Smooth muscle cell (in vitro differentiated cells): ENCODE results near the gene CSRNP2. TPM values are rescaled to one million over a fixed set of nuclear protein-coding genes. Genes with fewer than 3 reads are reported as not detected.

Experiments used
- DNase-seq: peaks from one replicate; lab custom pipeline; 2025; ENCODE audit not compliant: unreplicated experiment; lab: John Stamatoyannopoulos, UW
- H2AFZ ChIP-seq: fragments of 200-600 bp; sonication (generic); 2 replicates; pipeline ENCODE4 v1.6.0; 2016; ENCODE audit warnings: antibody characterized with exemption, low read depth, mild to moderate bottlenecking
- H3F3A ChIP-seq: fragments of 200-600 bp; sonication (generic); 2 replicates; pipeline ENCODE4 v1.6.0; 2017; ENCODE audit warnings: antibody characterized with exemption, low read depth
- H3K27ac ChIP-seq: fragments of 200-600 bp; sonication (generic); 2 replicates; pipeline ENCODE4 v1.5.1; 2016; ENCODE audit warnings: low read depth, mild to moderate bottlenecking
- H3K27me3 ChIP-seq: fragments of 200-600 bp; sonication (generic); 2 replicates; pipeline ENCODE4 v1.6.1; 2016; ENCODE audit warnings: low read depth, mild to moderate bottlenecking
- H3K36me3 ChIP-seq: fragments of 200-600 bp; sonication (generic); 2 replicates; pipeline ENCODE4 v1.5.1; 2016; ENCODE audit warnings: low read depth
- H3K4me1 ChIP-seq: fragments of 200-600 bp; sonication (generic); 2 replicates; pipeline ENCODE4 v1.5.1; 2016; ENCODE audit warnings: low read depth
- H3K4me2 ChIP-seq: fragments of 200-600 bp; sonication (generic); 2 replicates; pipeline ENCODE4 v1.6.0; 2016; ENCODE audit warnings: mild to moderate bottlenecking
- H3K4me3 ChIP-seq: fragments of 200-600 bp; sonication (generic); 2 replicates; pipeline ENCODE4 v1.5.1; 2016; ENCODE audit warnings: mild to moderate bottlenecking
- H3K79me2 ChIP-seq: fragments of 200-600 bp; sonication (generic); 2 replicates; pipeline ENCODE4 v1.6.0; 2016; ENCODE audit warnings: low read depth, mild to moderate bottlenecking
- H3K9ac ChIP-seq: fragments of 200-600 bp; sonication (generic); 2 replicates; pipeline ENCODE4 v1.6.0; 2016; ENCODE audit warnings: low read depth
- H3K9me3 ChIP-seq: fragments of 200-600 bp; sonication (generic); replicated peaks from 2 replicates; pipeline ENCODE4 v1.5.1; 2016; ENCODE audit warnings: low read depth
- H4K20me1 ChIP-seq: fragments of 200-600 bp; sonication (generic); 2 replicates; pipeline ENCODE4 v1.6.0; 2016; ENCODE audit warnings: low read depth
- WGBS: methylation state at CpG from one replicate; pipeline ENCODE4 v1.1.7; 2016; ENCODE audit warnings: low lambda C conversion rate; 5-methylcytosine and 5-hydroxymethylcytosine counted together
- polyA plus RNA-seq: library from polyadenylated mRNA; unstranded; fragments of >200 nt; fragmentation: Nextera tagmentation; extraction: Ambion mirVana; gene quantifications from 2 replicates; pipeline ENCODE4 v1.2.1, GENCODE V29; 2016
- total RNA-seq: library from RNA; depleted of rRNA; stranded (reverse); fragments of >200 nt; gene quantifications from 2 replicates; pipeline ENCODE4 v1.2.3, GENCODE V29; 2014
- TF ChIP-seq, protein P1 (sequence below): fragments of 200-600 bp; sonication (generic); IDR thresholded peaks from 2 replicates; pipeline ENCODE4 v1.5.1; 2017; ENCODE audit warnings: borderline replicate concordance, mild to moderate bottlenecking, antibody characterized with exemption; ENCODE audit not compliant: insufficient read depth, poor library complexity, severe bottlenecking

The CSRNP2 gene
- total and polyA plus RNA-seq, 2 experiments from 2014 or later = 26.3 to 33.8 TPM

DNA sequence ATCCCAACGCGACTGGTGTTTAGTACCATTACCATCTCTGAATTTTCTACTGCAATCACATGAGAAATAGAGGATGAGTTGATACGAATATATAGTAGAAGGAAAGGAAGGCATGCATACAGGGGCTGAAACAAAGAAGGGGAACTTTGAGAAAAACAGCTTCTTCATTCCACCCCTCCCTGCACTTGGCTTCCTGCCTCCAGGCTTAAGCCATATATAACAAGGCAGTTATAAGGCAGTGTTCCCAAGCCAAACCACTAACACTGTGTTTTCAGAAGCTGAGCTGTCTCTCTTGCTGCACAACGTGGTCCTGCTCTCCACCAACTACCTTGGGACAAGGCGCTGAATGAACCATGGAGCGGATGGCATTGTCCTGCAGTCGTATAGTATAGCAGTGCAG lies 24.3 kb downstream of the CSRNP2 start:
- Histone ChIP-seq H3K4me2 (no peak overlapping the region), H4K20me1 (no peaks in the 10 kb centered on the region), H3K4me3 (no peak overlapping the region), H3K79me2 (no peaks in the 10 kb centered on the region), H3F3A (peaks cover 24% of the 10 kb centered on the region), H3K27ac (no peak overlapping the region), H2AFZ (no peak overlapping the region), H3K9me3 (no peaks in the 10 kb centered on the region), H3K27me3 (no peaks in the 10 kb centered on the region), H3K9ac (no peak overlapping the region), H3K36me3 (peaks cover 23% of the 10 kb centered on the region), H3K4me1 (no peaks in the 10 kb centered on the region)
- WGBS = 96% methylated on average over 7 of the region's 7 CpGs
- TF ChIP-seq, protein P1, sequence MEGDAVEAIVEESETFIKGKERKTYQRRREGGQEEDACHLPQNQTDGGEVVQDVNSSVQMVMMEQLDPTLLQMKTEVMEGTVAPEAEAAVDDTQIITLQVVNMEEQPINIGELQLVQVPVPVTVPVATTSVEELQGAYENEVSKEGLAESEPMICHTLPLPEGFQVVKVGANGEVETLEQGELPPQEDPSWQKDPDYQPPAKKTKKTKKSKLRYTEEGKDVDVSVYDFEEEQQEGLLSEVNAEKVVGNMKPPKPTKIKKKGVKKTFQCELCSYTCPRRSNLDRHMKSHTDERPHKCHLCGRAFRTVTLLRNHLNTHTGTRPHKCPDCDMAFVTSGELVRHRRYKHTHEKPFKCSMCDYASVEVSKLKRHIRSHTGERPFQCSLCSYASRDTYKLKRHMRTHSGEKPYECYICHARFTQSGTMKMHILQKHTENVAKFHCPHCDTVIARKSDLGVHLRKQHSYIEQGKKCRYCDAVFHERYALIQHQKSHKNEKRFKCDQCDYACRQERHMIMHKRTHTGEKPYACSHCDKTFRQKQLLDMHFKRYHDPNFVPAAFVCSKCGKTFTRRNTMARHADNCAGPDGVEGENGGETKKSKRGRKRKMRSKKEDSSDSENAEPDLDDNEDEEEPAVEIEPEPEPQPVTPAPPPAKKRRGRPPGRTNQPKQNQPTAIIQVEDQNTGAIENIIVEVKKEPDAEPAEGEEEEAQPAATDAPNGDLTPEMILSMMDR = no peak
- no peak for DNase-seq

DNA sequence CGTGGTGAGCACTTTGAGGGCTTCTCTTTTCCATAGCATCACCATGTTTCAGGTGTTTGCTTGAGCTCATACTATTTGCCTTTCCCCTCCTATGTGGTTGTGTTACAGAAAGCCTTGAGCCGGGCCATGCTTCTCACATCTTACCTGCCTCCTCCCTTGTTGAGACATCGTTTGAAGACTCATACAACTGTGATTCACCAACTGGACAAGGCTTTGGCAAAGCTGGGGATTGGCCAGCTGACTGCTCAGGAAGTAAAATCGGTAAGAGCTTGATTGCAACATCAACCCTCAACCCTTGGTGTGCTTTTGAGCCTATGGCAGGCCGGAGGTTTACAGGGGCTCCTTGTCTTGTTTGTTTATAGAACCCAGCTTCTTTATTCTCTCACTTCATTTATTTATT lies 27.2 kb downstream of the CSRNP2 start:
- H3K27me3 ChIP-seq = no peaks in the 10 kb centered on the region
- no peak for DNase-seq
- 96% methylated on average over 5 of the region's 5 CpGs for WGBS

DNA sequence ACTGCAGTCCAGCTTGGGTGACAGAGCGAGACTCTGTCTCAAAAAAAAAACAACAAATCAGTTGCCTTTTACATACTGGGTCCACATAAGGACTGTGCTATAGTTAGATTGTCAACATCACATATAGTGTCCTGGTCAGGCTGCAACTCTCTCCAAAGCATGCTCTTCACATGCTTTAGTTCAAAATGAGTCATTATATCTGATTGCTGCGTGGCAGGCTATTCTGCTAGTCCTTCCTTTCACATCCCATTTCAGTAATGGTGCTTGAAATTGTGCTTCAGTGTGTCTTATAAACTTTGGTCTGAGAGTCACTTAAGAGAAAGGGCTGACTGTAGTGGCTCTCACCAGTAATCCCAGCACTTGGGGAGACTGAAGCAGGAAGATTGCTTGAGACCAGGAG lies 28.3 kb downstream of the CSRNP2 start:
- H3K4me2 ChIP-seq = no peak overlapping the region
- no peak overlapping the region for H3K9ac ChIP-seq

More for the DNA sequence above, 27.2 kb downstream of the CSRNP2 start:
- H3K4me2 ChIP-seq = no peak overlapping the region
- H2AFZ ChIP-seq = no peak overlapping the region
- no peaks in the 10 kb centered on the region for H3K4me1 ChIP-seq
- H3K36me3 ChIP-seq = peaks cover 25% of the 10 kb centered on the region
- H3K27ac ChIP-seq = no peak overlapping the region
- H4K20me1 ChIP-seq = no peaks in the 10 kb centered on the region
- no peaks in the 10 kb centered on the region for H3K79me2 ChIP-seq
- no peak overlapping the region for H3K4me3 ChIP-seq
- TF ChIP-seq, protein P1 = no peak
- no peak overlapping the region for H3K9ac ChIP-seq
- H3K9me3 ChIP-seq = no peaks in the 10 kb centered on the region
- H3F3A ChIP-seq = peaks cover 12% of the 10 kb centered on the region

DNA sequence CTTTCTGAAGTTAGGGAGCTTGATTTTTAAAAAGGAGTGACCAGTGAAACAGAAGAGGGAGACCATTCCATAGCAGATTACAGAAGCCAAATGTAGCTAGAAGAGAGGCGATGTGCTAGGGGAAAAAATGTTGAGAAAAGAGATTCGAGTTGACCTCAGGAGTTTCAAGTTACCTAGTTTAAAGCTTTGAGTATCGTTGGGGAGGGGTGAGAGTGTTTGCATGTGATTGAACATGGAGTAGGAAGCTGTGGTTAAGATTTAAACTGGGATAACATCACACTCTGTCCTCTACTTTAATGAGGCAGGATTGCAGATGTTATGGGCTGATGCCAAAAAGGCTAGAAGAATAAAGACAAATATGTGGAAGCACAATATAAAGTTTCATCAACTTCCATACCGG lies 31.6 kb downstream of the CSRNP2 start:
- no peak overlapping the region for H3K4me3 ChIP-seq
- H3K27ac ChIP-seq = no peak overlapping the region
- TF ChIP-seq, protein P1 = no peak
- H3K79me2 ChIP-seq = peaks cover 17% of the 10 kb centered on the region
- no peak for DNase-seq
- H3K4me1 ChIP-seq = peaks cover 13% of the 10 kb centered on the region
- no peaks in the 10 kb centered on the region for H4K20me1 ChIP-seq
- H3K36me3 ChIP-seq = peaks cover 9% of the 10 kb centered on the region
- WGBS = 89% methylated on average over 4 of the region's 4 CpGs
- H3K27me3 ChIP-seq = no peaks in the 10 kb centered on the region
- H2AFZ ChIP-seq = no peak overlapping the region
- H3K9me3 ChIP-seq = no peaks in the 10 kb centered on the region
- no peak overlapping the region for H3K9ac ChIP-seq
- no peak overlapping the region for H3K4me2 ChIP-seq
- no peaks in the 10 kb centered on the region for H3F3A ChIP-seq

More for the DNA sequence above, 28.3 kb downstream of the CSRNP2 start:
- H3K79me2 ChIP-seq = peaks cover 5% of the 10 kb centered on the region
- H3K4me1 ChIP-seq = no peaks in the 10 kb centered on the region
- H3F3A ChIP-seq = peaks cover 8% of the 10 kb centered on the region
- peaks cover 25% of the 10 kb centered on the region for H3K36me3 ChIP-seq
- 80% methylated on average over 2 of the region's 2 CpGs for WGBS
- H3K9me3 ChIP-seq = no peaks in the 10 kb centered on the region
- H3K27me3 ChIP-seq = no peaks in the 10 kb centered on the region
- no peak for DNase-seq
- H4K20me1 ChIP-seq = no peaks in the 10 kb centered on the region
- no peak overlapping the region for H3K4me3 ChIP-seq
- no peak overlapping the region for H3K27ac ChIP-seq
- H2AFZ ChIP-seq = no peak overlapping the region
- TF ChIP-seq, protein P1 = no peak
